GM13977 (cell line): ENCODE measurements around the gene SETD7.
"Not testable (repeated sequence)": the region's sequence is repeated elsewhere in the genome, so short reads cannot be mapped to it uniquely, and the experiment has no call there.

Experiments used
- DNase-seq: peaks from one replicate; pipeline ENCODE4 v3.0.0; 2012; ENCODE audit warnings: low spot score
- CTCF ChIP-seq: IDR thresholded peaks from 2 replicates; pipeline ENCODE4 v1.5.1; 2012; ENCODE audit warnings: mild to moderate bottlenecking, control low read depth; ENCODE audit not compliant: insufficient read depth; ENCODE audit errors: extremely low read depth, missing control alignments
- in situ Hi-C: fragments of 300-500 bp; cut with MboI; formaldehyde crosslinking; loops from one replicate; pipeline ENCODE4 v1.12.0; 2022; ENCODE audit warnings: low sequenced_read_pairs, low pct_unique_long_range_greater_than_20kb, mixed read lengths, inconsistent platforms; ENCODE audit not compliant: unreplicated experiment

SETD7 gene

GRCh38 chr4:139450586-139450985, 105.4 kb downstream of the SETD7 start:
- no peak for DNase-seq
- TF ChIP-seq CTCF, result no peak
- in situ Hi-C loops, result no loop called here

- DNase-seq, in situ Hi-C loops: not testable (repeated sequence)
These were observed 108.9 kb downstream of the SETD7 start for GRCh38 chr4:139447078-139447477.
